ENCODE results near the gene MAML2.
"Not testable (repeated sequence)": the region's sequence is repeated elsewhere in the genome, so short reads cannot be mapped to it uniquely, and the experiment has no call there.

MAML2 gene

DNA sequence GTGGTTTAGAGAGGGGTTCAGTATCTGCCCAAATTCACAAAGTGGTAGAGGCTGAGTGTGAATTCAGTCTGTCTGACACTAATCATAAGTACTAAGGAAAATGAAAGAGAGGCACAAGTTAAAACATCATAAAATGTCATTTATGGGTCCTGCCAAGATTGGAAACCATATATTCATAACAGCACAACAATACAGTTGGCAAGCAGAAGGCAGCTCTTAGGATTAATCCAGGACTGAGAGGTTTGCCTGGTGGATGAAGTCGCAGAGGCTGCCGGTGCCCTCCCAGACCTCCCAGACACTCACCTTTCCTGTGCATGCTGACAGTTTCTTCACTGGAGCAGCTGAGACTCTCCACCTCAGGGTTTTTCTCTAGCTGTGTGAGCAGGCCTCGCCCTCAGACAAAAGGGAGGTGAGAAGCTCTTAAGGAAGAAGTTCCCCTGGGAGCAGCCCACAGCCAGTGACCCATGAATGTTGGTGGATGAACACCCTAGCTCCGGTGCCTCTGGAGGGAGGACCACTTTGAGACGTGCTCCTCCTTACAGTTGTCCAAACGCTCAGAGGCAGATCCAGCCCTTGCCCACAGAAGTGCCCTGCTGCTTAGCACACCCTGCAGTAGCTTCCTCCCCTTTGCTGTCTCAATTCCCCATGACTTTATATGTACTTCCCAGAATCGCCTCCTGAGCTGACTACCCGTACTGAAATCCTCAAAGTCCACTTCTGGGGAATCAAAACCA, 43.7 kb downstream of the MAML2 start:
- H3K9ac ChIP-seq (ENCODE audit: low read length) = no peak overlapping the region
- no peaks in the 10 kb centered on the region for H3K36me3 ChIP-seq (ENCODE audit: control insufficient read depth, insufficient read depth, low read length)
- H3K4me3 ChIP-seq (ENCODE audit: low read length) = no peak overlapping the region
- H3K27me3 ChIP-seq (ENCODE audit: control insufficient read depth, insufficient read depth, low read length) = no peaks in the 10 kb centered on the region
- peaks cover 25% of the 10 kb centered on the region for H3K4me1 ChIP-seq (ENCODE audit: control insufficient read depth, insufficient read depth, low read length)
- no peaks in the 10 kb centered on the region for H3K9me3 ChIP-seq (ENCODE audit: control insufficient read depth, low read length)

DNA sequence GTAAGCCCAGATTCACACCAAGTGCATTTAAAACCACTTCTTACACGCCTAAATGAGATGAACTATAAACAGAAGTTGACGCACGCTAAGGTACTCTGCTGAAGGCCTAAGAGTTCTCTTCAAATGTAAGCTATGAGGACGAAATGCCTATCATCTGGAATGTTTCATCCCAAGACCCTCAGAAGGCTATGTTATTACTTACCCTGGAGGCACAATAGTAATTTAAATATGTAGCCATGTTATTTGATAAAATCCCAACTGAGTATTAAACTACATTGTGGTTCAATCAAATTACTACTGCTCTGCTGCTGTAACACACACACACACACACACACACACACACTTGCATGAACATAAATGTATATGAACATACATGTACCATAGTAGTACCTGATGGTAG, 47.6 kb downstream of the MAML2 start:
- Histone ChIP-seq H3K27me3 (ENCODE audit: control insufficient read depth, insufficient read depth, low read length) (no peaks in the 10 kb centered on the region), H3K9ac (ENCODE audit: low read length) (no peak overlapping the region), H3K9me3 (ENCODE audit: control insufficient read depth, low read length) (no peaks in the 10 kb centered on the region), H3K4me1 (ENCODE audit: control insufficient read depth, insufficient read depth, low read length) (peaks cover 10% of the 10 kb centered on the region), H3K4me3 (ENCODE audit: low read length) (no peak overlapping the region), H3K36me3 (ENCODE audit: control insufficient read depth, insufficient read depth, low read length) (no peaks in the 10 kb centered on the region)

DNA sequence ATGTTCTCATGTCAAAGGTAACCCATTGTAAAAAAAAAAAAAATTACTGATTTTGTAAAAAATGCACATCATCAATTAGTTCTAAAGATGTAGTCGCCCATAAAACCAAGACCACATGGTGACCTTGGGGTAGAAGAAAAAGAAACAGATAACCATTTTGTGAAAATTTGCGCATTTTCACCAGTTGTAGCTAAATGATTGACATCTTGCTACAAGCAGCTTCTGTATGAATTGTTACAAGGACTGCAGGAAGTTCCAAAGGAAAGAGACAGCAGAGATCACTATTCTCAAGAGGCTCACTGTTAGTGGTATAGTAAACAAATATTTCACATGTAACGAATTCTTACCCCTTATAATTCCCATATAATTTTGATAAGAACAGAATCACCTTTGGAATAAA, 48.7 kb downstream of the MAML2 start:
- no peaks in the 10 kb centered on the region for H3K9me3 ChIP-seq (ENCODE audit: control insufficient read depth, low read length)
- no peaks in the 10 kb centered on the region for H3K27me3 ChIP-seq (ENCODE audit: control insufficient read depth, insufficient read depth, low read length)
- no peaks in the 10 kb centered on the region for H3K36me3 ChIP-seq (ENCODE audit: control insufficient read depth, insufficient read depth, low read length)
- H3K4me3 ChIP-seq (ENCODE audit: low read length) = no peak overlapping the region
- peaks cover under 1% of the 10 kb centered on the region for H3K4me1 ChIP-seq (ENCODE audit: control insufficient read depth, insufficient read depth, low read length)
- H3K9ac ChIP-seq (ENCODE audit: low read length) = no peak overlapping the region

DNA sequence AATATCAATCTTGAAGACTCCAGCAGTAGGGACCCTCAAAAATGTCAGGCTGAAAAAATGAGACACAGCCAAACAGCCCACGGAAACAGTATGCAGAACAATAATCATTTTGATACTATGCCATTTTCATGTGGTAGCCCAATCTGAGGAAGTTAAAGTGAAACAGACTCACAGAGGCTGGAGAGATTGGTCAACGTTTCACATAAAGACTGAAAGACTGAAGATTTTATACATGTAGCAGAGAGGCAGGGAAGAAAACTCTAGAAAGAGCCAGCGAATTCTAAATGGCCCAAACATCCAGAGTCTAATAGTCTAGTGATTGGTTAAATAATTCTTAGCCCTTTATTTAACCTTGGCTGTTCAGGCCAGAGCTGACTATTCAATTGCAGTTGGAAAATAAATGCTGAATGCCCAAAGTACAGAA, 49.4 kb downstream of the MAML2 start:
- H3K4me3 ChIP-seq (ENCODE audit: low read length) = no peak overlapping the region
- H3K36me3 ChIP-seq (ENCODE audit: control insufficient read depth, insufficient read depth, low read length) = no peaks in the 10 kb centered on the region
- H3K4me1 ChIP-seq (ENCODE audit: control insufficient read depth, insufficient read depth, low read length) = no peaks in the 10 kb centered on the region
- no peaks in the 10 kb centered on the region for H3K9me3 ChIP-seq (ENCODE audit: control insufficient read depth, low read length)
- H3K9ac ChIP-seq (ENCODE audit: low read length) = no peak overlapping the region
- no peaks in the 10 kb centered on the region for H3K27me3 ChIP-seq (ENCODE audit: control insufficient read depth, insufficient read depth, low read length)

DNA sequence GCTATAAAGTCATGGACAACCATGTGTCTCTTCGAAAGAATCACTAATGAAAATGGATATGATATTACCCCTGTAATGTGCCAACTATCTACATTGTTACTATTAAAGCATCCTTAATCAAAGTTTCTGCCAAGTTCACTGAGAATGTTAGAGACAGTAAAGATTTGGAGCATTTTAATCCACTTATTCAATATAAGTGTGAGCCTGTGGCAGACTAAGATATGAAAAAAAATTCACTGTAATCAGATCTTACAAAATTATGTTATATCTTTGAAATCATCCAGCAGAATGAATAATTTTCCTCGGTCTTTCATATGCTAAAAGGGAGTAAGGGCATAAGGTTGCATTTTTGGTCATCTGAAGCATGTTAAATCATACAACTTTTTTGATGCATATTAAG, 49.9 kb downstream of the MAML2 start:
- H3K4me1 ChIP-seq (ENCODE audit: control insufficient read depth, insufficient read depth, low read length) = no peaks in the 10 kb centered on the region
- no peak overlapping the region for H3K9ac ChIP-seq (ENCODE audit: low read length)
- no peak overlapping the region for H3K4me3 ChIP-seq (ENCODE audit: low read length)
- H3K27me3 ChIP-seq (ENCODE audit: control insufficient read depth, insufficient read depth, low read length) = no peaks in the 10 kb centered on the region
- no peaks in the 10 kb centered on the region for H3K9me3 ChIP-seq (ENCODE audit: control insufficient read depth, low read length)
- no peaks in the 10 kb centered on the region for H3K36me3 ChIP-seq (ENCODE audit: control insufficient read depth, insufficient read depth, low read length)

DNA sequence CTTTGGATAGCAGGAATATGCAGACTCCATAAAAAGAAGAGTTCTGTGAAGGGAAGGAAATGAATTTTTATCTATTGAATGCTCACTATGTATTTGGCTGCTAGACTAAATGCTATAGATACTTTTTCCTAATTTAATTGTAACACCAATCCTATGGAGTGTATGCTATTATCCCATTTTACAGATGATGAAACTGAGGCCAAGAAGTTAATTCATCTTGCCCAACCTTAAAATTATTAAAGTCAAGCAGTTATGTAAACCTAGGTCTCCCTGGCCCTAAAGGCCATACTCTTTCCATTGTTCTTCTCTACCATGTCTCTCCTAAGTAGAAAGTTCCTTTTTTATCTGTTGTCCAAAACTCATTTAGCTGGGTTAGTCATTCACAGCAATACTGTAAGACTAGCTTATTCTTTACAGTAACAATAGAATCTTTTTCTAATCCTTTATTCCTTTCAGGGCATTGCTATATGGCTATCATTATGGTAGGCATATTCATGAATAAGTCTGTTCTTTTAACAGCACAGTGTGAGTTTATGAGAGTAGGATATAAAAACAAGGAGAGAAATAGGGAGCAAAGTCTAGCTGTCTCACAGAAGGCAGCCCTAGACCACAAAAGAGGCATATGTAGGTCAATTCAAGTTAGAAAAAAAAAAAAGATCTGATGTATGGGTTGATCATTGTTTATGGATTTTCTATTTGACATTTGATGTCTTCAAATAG, 50.5 kb downstream of the MAML2 start:
- H3K9ac ChIP-seq (ENCODE audit: low read length) = no peak overlapping the region
- no peaks in the 10 kb centered on the region for H3K36me3 ChIP-seq (ENCODE audit: control insufficient read depth, insufficient read depth, low read length)
- no peak overlapping the region for H3K4me3 ChIP-seq (ENCODE audit: low read length)
- H3K27me3 ChIP-seq (ENCODE audit: control insufficient read depth, insufficient read depth, low read length) = no peaks in the 10 kb centered on the region
- H3K4me1 ChIP-seq (ENCODE audit: control insufficient read depth, insufficient read depth, low read length) = no peaks in the 10 kb centered on the region
- no peaks in the 10 kb centered on the region for H3K9me3 ChIP-seq (ENCODE audit: control insufficient read depth, low read length)

DNA sequence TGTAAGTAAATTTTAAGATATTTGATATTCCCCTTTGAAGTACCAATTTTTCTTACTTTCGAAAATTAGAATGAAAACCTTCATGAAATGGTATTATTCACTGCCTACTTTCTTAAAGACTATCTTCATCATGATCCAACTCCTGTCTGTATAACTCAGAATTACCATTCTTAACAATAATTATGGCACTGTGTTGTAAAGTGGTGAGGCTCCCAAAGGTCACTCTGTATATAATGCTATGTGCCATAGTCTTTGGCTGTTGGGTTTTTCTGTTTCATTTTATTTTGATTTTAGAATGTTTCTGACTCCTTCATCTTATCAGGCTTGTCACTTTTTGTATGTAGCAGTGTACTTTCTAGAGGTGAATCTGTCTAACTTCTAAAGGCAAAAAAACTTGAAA, 52.4 kb downstream of the MAML2 start:
- Histone ChIP-seq H3K9me3 (ENCODE audit: control insufficient read depth, low read length) (no peaks in the 10 kb centered on the region), H3K36me3 (ENCODE audit: control insufficient read depth, insufficient read depth, low read length) (no peaks in the 10 kb centered on the region), H3K4me3 (ENCODE audit: low read length) (no peak overlapping the region), H3K27me3 (ENCODE audit: control insufficient read depth, insufficient read depth, low read length) (no peaks in the 10 kb centered on the region), H3K9ac (ENCODE audit: low read length) (no peak overlapping the region), H3K4me1 (ENCODE audit: control insufficient read depth, insufficient read depth, low read length) (no peaks in the 10 kb centered on the region)

DNA sequence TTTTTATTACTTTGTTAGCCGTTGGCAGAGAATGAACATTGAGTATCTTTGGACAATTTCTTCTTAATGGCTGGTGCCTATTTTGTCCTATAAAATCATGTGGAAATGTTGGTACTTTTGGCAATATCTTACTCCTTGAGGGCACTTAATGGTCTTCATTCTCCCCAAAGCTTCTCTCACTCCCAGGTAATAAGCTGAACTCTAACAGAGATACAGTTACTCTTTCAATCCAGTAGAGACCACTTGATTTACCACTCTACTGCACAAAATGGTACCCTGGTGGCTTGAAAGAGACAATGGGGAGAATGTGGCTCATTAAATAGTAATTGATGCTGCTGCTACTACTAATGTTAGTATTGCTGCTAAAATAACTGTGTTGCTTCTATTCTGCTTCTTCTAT, 53.0 kb downstream of the MAML2 start:
- Histone ChIP-seq H3K9ac (ENCODE audit: low read length) (no peak overlapping the region), H3K36me3 (ENCODE audit: control insufficient read depth, insufficient read depth, low read length) (no peaks in the 10 kb centered on the region), H3K4me3 (ENCODE audit: low read length) (no peak overlapping the region), H3K4me1 (ENCODE audit: control insufficient read depth, insufficient read depth, low read length) (no peaks in the 10 kb centered on the region), H3K27me3 (ENCODE audit: control insufficient read depth, insufficient read depth, low read length) (no peaks in the 10 kb centered on the region), H3K9me3 (ENCODE audit: control insufficient read depth, low read length) (no peaks in the 10 kb centered on the region)

DNA sequence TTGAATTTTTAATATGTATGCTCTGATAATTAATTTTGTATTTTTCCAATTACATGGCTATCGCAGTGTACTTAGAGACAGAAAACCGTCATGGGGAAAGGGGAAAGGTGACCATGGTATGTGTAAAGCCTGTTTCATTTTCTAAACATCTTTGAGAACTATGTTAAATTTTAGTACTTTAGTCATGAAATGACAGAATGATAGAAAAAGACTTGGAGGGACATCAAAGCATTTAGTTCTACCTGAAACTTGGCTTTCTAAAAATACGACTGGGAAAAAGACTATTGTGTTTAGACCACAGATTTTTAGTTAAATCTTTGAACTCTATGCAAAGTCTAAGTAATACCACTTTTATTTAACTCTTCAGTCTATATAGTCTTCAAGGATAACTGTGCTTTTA, 54.1 kb downstream of the MAML2 start:
- no peaks in the 10 kb centered on the region for H3K4me1 ChIP-seq (ENCODE audit: control insufficient read depth, insufficient read depth, low read length)
- no peaks in the 10 kb centered on the region for H3K9me3 ChIP-seq (ENCODE audit: control insufficient read depth, low read length)
- H3K4me3 ChIP-seq (ENCODE audit: low read length) = no peak overlapping the region
- H3K9ac ChIP-seq (ENCODE audit: low read length) = no peak overlapping the region
- no peaks in the 10 kb centered on the region for H3K36me3 ChIP-seq (ENCODE audit: control insufficient read depth, insufficient read depth, low read length)
- H3K27me3 ChIP-seq (ENCODE audit: control insufficient read depth, insufficient read depth, low read length) = no peaks in the 10 kb centered on the region

DNA sequence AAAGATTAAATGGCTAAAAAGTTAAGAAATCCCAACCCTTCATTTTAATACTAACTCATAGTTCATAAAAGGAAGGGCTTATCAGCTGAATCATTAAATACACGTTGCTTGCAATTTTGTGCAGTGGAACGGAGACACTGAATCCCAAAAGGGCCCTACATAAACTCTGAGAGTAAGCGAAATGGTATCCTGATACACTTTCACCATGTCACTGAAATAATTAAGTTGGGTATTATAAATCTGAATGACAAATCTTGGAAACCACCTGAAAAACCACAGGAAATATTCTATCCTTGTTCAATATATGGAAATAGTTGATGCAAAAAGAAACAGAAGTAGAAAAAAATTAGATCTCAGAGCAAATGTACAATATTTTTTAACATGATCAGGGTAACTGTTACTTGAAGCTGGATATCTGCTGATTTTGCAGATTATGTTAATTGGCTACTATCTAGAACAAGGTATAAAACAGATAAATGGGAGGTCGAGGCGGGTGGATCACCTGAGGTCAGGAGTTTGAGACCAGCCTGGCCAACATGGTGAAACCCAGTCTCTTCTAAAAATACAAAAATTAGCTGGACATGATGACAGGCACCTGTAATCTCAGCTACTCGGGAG, 55.1 kb downstream of the MAML2 start:
- H3K9me3 ChIP-seq (ENCODE audit: control insufficient read depth, low read length) = no peaks in the 10 kb centered on the region
- H3K36me3 ChIP-seq (ENCODE audit: control insufficient read depth, insufficient read depth, low read length) = no peaks in the 10 kb centered on the region
- H3K4me1 ChIP-seq (ENCODE audit: control insufficient read depth, insufficient read depth, low read length) = no peaks in the 10 kb centered on the region
- no peaks in the 10 kb centered on the region for H3K27me3 ChIP-seq (ENCODE audit: control insufficient read depth, insufficient read depth, low read length)
- H3K4me3 ChIP-seq (ENCODE audit: low read length) = no peak overlapping the region
- no peak overlapping the region for H3K9ac ChIP-seq (ENCODE audit: low read length)

DNA sequence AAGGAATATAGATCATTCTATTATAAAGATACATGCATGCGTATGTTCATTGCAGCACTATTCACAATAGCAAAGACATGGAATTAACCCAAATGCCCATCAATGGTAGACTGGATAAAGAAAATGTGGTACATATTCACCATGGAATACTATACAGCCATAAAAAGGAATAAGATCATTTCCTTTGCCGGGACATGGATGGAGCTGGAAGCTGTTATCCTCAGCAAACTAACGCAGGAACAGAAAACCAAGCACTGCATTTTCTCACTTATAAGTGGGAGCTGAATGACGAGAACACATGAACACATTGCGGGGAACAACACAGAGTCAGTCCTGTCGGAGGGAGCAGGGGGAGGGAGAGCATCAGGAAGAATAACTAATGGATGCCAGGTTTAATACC, 57.0 kb downstream of the MAML2 start:
- H3K4me1 ChIP-seq (ENCODE audit: control insufficient read depth, insufficient read depth, low read length); H3K4me3 ChIP-seq (ENCODE audit: low read length); H3K9me3 ChIP-seq (ENCODE audit: control insufficient read depth, low read length); H3K36me3 ChIP-seq (ENCODE audit: control insufficient read depth, insufficient read depth, low read length); H3K9ac ChIP-seq (ENCODE audit: low read length); H3K27me3 ChIP-seq (ENCODE audit: control insufficient read depth, insufficient read depth, low read length): not testable (repeated sequence)

DNA sequence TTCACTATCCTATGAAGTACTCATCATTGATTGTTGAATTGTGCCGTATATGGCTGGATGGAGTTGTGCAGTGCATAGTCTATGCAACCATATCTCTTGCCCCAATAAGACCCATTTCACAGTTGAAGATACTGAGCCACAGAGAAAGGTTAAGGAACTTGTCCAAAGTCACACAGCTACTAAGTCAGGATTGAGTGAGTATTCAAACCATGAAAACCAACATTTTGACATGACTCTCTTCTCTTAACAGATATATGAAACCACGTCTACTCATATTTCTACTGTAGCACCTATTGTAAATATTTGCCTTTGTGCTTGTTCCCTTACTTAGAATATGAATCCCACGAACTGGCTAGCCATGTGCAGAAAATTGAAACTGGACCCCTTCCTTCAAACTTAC, 58.1 kb downstream of the MAML2 start:
- H3K27me3 ChIP-seq (ENCODE audit: control insufficient read depth, insufficient read depth, low read length) = no peaks in the 10 kb centered on the region
- H3K36me3 ChIP-seq (ENCODE audit: control insufficient read depth, insufficient read depth, low read length) = no peaks in the 10 kb centered on the region
- H3K9ac ChIP-seq (ENCODE audit: low read length) = no peak overlapping the region
- H3K4me1 ChIP-seq (ENCODE audit: control insufficient read depth, insufficient read depth, low read length) = no peaks in the 10 kb centered on the region
- no peak overlapping the region for H3K4me3 ChIP-seq (ENCODE audit: low read length)
- no peaks in the 10 kb centered on the region for H3K9me3 ChIP-seq (ENCODE audit: control insufficient read depth, low read length)
